NCI-H187 (cell line): ENCODE data around the gene MAP1LC3B.

ENCODE experiments used
- DNase-seq, 2 experiments: peaks; one replicate each; lab custom pipeline; 2025; lab: John Stamatoyannopoulos, UW

MAP1LC3B gene

DNA sequence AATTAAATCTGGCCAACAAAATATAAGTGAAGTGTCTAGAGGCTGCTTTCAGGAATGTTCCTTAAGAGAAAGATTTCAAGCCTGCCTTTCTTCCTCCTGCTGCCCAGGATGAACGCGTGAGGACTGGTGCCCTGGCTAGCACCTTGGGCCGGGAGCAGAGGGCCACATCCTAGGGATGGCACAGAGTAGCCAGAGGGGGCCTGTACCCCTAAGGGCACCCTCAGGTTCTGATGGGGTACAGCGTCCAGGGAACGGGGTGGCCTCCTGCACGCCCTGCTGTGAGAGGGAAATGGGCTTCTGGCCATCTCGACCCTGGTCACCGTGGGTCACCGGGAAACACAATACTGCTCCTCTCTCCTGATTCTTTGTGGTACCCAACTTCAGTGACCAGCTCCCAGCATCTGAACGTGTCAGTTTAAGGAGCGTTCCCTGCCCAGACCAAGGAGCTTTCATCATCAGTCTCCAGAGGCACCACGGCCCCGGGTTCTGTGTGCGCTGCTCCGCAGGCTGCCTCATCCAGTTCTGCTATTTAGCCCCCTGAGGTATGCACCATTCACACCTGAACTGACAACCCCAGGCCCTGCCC lies 40.3 kb downstream of the MAP1LC3B start:
- no peak for DNase-seq

DNA sequence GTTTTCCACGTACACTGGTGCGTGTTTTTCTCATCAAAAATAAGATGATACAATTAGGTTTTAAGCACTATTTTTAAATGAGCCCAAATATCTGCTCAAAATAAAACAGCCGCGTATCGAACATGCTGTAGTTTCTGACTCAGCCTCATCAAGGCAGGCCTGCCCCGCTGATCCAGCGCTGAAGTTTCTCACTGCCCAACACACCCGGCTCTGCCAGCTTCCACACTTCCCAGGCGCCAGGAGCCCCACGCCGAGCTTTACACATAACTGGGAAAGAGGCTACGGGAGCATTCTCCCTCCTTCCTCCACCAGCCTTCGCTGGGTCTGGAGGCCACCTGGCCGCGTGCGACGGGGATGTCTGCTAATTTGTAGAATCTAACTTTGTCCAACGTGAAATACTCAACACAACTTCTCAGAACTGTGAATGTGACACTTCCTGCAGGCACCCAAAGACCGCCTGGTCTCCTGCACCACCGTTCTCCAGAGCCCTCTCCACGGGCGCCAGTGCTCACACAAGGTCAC lies 42.1 kb downstream of the MAP1LC3B start:
- no peak for DNase-seq

GRCh38 chr16:87435372-87436224 lies 43.5 kb downstream of the MAP1LC3B start:
- no peak for DNase-seq

- no peak for DNase-seq
Observed at GRCh38 chr16:87436225-87437172, 44.4 kb downstream of the MAP1LC3B start.

- DNase-seq: no peak
Observed at GRCh38 chr16:87437327-87437726, 45.2 kb downstream of the MAP1LC3B start.

DNA sequence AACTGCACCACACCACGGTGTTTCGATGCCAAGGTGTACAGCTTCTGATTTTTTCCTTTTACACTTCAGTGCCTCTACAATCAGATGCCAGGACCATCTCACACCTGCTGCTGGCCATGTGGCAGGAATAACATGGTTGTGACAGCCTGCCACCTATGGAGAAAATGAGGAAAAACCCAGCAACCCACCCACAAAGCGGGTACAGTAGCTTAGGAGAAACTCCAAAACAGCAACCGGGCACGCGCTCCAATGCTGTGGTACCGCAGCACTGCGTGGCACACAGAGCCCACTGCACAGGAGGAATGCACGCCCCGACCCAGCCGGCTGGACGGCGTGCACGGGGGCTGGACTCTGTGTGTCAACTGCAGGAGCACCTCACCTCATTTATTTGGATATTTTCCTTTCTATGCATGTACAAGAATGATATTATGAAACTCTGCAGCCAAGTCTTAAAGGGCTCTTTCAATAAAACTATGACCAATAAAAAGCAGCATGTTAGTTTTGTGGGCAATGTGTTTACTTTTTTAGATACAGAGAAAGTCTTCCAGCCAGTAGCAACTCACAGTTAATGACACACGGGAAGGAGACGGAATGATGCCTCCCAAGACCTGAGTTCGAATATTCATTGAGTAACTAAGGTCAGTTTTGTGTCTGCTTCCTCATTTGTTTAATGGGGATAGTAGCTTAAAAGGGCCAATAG lies 45.9 kb downstream of the MAP1LC3B start:
- no peak for DNase-seq

DNA sequence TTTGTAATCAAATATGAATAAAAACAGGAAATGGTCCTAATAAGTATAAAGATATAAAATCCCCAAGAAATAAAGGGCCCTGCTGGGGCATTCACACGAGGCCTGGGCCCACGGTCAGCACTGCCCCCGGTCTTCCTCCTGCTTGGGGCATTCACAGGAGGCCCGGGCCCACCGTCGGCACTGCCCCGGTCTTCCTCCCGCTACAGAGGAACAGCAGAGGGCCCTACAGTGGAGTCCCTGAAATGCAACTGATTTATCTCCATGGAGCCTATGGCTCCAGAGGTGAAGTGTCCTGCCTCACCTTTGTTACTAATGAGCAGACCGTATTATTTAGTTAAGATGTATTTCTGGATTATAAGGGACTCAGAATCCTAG lies 46.5 kb downstream of the MAP1LC3B start:
- DNase-seq: no peak

DNA sequence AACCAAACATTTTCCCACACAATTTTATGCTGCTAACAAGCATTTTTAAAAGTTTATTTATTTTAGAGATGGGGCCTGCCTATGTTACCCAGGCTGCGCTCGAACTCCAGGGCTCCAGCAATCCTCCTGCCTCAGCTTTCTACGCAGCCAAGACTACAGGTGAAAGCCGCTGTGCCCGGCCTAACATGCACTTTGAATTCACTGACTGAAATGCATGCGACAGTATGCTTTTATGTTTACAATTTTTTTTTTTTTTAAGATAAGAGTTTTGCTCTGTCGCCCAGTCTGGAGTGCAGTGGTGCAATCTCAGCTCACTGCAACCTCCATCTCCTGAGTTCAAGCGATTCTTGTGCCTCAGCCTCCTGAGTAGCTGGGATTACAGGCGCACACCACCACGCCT lies 47.8 kb downstream of the MAP1LC3B start:
- DNase-seq: no peak

- no peak for DNase-seq
Observed at GRCh38 chr16:87441886-87442580, 49.9 kb downstream of the MAP1LC3B start.

GRCh38 chr16:87442581-87442966 lies 50.4 kb downstream of the MAP1LC3B start:
- no peak for DNase-seq

DNA sequence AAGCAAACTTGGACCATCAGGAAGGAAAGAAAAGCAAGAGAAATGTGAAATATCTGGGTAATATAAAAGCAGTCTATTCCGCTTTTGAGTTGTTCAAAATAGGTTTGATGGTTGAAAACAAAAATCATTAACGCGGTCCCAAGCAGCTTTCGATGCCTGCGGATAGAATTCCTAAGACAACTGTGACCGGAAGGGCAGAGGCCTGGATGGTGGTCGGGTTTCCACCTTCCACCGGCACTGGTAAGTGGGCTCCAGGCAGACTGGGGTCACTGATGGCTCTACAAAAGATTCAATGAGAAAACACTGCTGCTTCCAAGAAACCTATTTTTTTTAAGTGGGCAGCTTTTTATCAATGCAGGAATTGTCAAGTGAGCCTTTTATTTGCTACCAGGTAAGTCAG lies 50.9 kb downstream of the MAP1LC3B start:
- no peak for DNase-seq

DNA sequence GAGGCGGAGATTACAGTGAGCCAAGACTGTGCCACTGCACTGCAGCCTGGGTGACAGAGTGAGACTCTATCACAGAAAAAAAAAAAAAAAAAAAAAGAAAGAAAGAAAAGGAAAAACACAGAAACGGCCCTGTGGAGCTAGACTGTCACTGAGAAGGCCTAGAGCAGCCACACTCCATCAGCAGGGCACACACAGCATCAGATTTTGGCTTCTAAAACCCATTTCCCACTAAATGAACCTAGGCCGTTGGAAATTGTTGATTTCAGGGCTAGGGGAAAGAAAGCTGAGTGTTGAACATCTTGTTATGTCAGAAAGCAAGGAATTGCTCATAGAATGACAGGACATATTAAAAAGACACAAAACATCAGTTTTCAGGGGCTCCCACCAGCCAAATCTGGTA lies 51.8 kb downstream of the MAP1LC3B start:
- no peak for DNase-seq

GRCh38 chr16:87445486-87445885 lies 53.4 kb downstream of the MAP1LC3B start:
- DNase-seq: no peak

DNA sequence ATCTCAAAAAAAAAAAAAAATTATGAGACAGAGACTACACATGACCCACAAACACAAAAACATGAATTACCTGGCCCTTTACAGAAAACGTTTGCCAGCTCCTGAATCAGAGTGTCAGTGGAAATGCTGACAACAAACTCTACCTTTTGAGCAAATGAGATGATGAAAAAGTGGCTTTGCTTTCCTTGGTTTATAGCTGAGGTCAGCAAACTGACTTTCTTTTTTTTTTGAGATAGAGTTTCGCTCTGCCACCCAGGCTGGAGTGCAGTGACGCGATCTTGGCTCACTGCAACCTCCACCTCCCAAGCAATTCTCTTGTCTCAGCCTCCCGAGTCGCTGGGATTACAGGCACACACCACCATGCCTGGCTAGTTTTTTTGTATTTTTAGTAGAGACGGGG lies 54.3 kb downstream of the MAP1LC3B start:
- DNase-seq: no peak

DNA sequence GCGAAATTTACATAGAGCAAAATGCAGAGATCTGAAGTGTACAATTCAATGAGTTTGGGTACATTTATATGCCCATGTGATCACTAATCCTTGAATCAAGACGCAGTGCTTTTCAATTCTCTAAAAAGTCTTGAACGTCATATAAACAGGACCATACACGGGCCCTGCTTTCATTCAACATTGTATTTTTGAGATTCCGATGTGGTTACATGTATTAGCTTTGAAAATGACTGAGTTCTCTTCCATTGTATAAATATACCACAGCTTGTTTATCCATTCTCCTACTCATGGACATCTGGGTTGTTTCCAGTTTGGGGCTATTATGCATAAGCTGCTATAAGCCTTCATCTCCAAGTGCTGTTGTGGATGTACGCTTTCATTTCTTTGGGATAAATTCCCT lies 55.2 kb downstream of the MAP1LC3B start:
- DNase-seq: no peak

DNA sequence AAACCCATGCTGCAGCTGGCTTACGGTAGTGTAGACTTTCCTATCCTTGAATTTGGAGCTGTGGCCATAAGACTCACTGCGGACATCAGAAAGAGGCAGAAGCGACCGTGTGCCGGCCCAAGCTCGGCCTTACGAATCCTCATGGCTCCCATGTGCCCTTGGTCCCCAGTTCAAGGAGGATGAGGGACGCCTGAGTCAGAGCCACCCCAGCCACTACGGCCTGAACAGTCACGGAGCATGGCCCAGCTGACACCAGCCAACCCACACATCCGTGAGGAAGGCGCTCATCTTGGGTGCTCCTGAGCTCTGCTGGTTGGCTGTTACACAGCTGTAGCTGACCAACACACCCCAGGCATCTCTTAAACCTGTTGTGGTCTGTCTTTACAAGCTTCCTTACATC lies 56.7 kb downstream of the MAP1LC3B start:
- DNase-seq: no peak

DNA sequence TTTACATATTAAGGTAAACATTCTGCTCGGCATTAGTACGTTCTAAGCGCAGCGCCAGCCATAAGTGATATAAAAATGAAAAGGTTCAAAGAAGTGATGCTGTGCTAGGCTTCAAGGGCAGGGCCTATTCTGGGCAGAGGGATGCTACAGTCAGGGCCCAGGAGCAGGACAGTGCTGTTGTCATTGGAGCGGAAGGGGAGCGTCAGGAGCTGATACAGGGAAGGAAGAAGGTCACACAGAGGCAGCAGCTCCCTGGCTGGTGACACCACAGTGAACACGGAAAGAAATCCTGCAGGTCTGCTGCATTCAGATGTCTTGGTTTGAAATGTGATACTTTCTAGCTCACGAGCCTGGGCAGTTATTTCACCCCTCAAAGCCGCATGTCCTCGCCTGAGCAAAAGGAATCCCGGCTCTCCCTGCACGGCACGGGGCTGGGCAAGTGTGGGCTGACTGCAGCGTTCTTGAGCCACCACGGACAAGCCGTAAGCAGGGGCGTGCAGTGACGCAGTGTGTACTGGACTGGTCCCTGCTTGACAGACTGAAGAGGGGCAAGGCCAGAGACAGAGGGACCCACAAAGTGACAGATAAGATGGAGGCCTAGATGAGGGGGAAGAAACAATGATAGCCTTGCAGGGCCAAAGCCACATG lies 59.6 kb downstream of the MAP1LC3B start:
- no peak for DNase-seq

DNA sequence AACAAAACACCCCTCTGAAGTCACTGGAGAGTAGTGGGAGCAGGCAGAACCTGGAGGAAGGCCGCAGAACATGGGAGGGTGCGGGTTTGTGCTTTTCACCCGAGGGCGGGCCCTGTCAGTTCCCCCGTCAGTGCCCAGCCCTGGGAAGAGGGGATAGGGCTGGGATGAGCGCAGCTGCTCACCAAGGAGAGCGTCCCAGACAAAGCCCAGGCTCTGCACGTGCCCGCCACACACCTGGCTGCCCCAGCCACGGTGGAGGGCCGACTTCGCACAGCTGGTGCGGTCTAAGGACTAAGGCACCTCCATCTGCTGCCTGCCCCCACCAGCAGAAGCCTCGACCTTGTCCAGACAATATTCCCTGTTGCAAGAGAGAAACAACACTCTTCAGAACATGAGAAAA lies 61.2 kb downstream of the MAP1LC3B start:
- DNase-seq: no peak
